Daoy (cell line): ENCODE data around the gene TCERG1L. TPM values are rescaled to one million over a fixed set of nuclear protein-coding genes. Genes with fewer than 3 reads are reported as not detected.

Experiments used
- DNase-seq: peaks from one replicate; pipeline ENCODE4 v3.0.0-alpha.2; 2015; ENCODE audit warnings: low read depth
- total RNA-seq: library from RNA; depleted of rRNA; stranded (reverse); fragments of >200 nt; shearing (Covaris generic); gene quantifications from 2 replicates; pipeline ENCODE4 v1.2.3, GENCODE V29; 2014

TCERG1L gene
- total RNA-seq, 1 experiment from 2014 or later, result not detected

DNA sequence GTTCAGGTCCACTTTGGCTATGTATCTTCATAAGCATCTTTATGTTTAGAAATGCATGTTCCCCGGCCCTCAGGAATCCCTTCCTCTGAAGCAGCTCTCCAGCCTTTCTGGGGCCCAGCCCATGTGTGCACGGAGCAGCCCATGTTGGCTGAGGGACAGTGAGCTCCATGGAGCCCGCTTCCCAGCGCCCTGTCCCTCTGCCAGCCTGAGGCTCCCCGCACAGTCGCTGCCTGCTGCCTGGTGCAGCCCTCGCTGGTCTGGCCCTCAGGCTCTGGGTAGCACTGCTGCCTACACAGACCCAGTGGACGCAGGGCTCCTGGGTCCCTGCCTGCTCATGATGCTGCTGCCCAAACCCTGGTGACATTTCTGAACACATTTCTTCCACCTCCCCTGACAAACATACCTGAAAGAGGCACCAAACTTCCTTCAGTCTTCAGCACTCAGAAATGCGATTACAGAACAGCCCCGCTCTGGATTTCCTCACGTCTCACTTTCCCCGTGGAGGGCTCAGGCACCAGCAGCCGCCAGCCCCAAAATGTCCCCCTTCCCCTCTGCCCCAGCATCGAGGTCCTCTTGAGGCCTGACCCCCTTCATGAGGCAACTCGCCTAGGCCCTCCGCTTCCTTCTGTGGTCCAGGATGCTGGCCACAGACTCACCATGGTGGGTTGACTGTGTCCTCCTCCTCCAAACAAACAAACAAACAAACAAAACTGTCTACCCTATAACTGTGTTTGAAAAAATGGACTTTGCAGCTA, 5.0 kb upstream of the TCERG1L start:
- no peak for DNase-seq

DNA sequence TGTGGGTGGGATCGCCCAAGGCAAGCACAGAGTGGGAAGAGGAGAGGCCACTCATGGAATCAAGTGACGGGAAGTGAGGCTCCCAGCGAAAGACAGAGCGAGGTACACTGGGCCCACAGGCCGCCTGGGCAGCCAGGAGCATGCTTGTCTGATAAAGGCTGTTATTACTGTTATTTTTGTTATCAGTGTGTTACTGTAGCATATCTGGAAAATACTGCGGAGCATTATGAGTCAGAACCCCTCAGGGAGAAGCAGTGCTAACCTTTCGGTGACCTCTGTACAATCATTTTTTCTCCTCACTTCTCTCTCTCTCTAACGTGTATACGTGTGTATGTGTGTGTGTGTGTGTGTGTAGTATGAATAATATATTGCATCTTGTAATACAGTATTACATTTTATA, 3.8 kb upstream of the TCERG1L start:
- peak; percentile 51 for DNase-seq

GRCh38 chr10:131314799-131315198, 3.3 kb upstream of the TCERG1L start:
- DNase-seq, result peak; percentile 35

DNA sequence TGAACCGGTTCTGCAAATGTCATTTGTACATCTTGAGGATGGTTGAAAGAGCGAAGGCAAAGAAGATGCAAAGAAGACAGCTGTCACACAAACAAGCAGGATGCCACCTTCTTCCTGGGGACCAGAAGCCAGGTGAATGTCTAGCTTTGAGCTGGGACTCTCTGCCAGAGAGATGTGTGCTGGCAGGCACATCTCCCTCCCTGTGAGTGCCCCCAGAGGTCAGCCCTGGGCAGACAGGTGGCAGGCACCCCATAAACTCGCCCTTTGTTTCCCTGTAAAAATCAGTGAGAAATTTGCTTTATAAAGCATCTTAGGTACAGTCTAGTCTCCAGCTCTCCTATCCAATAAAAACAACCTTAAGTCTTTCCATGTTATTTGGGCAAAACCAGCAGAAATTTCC, 2.6 kb upstream of the TCERG1L start:
- DNase-seq, result no peak

DNA sequence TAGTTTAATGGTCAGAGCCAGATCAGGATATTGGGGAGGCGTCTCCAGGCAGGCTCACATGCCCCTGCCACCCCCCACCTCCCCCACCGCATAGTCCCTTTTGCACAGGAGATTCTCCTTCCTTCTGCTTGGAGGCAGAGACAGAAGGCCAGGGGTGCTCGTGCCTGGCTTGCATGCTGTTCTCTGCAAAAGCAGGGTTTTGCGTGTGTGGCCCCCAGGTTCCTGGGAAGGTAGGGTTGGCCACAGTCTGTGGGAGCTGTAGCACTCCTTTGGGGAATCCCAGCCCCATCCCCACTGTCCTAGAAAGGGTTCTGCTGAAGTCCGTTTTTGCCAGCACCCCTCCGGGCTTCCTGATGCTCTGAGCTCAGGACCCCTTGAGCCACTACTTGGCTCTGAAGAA, 1.9 kb upstream of the TCERG1L start:
- DNase-seq, result no peak

GRCh38 chr10:131312478-131312836, 936 bp upstream of the TCERG1L start:
- DNase-seq, result peak; percentile 70

- no peak for DNase-seq
These were observed 190 bp downstream of the TCERG1L start for GRCh38 chr10:131311402-131311660.

GRCh38 chr10:131310551-131311401, 745 bp downstream of the TCERG1L start:
- peak; percentile 37 for DNase-seq

GRCh38 chr10:131310142-131310541, 1.4 kb downstream of the TCERG1L start:
- DNase-seq, result no peak

DNA sequence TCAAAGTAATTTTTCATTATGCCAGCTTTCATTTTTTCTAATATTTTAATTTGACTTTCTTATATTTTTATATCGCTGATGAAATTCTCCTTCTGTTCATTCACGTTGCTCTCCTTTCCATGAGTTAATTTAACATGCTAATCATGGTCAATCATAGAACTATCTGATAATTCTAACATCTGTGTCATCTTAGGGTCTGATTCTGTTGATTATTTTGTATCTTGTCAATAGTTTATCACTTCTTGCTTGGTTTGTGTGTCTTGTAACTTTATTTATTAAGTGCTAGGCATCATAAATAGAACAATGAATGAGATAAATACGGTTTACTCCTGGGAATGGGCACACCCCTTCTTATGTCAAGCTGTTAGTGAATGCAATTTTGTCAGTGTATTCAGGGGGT, 11.0 kb downstream of the TCERG1L start:
- no peak for DNase-seq

DNA sequence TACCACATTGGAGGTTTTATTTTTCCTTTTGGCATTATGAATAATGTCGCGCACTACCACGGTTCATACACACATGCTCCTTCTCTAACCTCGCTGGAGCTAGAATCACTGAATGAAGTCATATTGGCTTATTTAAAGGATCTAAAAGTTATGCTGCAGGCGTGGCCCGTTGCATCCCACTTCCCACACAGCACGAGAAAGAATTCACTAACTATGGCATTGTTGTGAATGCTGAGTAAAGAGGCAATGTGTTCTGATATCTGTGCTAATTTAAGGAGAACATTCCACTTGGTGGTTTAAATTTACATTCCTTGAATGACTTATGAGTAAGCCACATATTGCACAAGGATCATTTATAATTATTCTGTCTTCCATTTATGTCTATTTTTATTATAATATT, 20.7 kb downstream of the TCERG1L start:
- DNase-seq, result no peak

- DNase-seq, result no peak
These were observed 22.9 kb downstream of the TCERG1L start for GRCh38 chr10:131288648-131289047.

- peak; percentile 36 for DNase-seq
These were observed 28.6 kb downstream of the TCERG1L start for GRCh38 chr10:131282961-131283360.

DNA sequence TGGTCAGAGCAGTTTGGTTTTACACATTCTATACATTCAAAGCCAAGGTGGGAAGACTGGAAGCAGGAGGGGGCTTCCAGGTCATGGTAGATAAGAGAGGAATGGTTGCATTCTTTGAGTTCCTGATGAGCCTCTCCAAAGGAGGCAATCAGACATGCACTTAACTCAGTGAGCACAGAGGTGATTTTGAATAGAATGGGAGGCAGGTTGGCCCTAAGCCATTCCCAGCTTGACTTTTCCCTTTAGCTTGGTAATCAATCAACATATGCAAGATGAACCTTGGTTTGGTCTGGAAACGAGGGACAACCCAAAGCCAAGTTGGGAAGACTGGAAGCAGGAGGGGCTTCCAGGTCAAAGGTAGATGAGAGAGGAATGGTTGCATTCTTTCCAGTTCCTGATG, 31.4 kb downstream of the TCERG1L start:
- no peak for DNase-seq

DNA sequence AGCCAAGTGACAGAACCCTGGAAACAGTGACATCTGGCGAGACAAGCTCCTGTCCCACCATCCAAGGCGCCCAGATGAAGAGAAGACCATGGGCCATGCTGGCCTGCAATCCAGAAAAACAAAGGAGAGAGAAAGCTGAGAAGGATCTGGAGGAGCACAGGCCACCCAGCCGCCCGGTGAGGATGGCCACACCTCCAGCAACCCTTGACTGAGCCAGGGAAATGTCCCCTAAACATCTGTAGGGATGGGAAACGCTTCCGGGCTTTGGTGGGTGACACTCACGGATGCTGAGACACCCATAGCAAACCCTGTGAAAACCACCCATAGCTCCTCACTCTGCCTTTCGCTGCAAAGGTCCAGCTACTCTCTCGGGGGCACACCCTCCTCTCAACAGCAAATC, 32.0 kb downstream of the TCERG1L start:
- DNase-seq, result no peak

DNA sequence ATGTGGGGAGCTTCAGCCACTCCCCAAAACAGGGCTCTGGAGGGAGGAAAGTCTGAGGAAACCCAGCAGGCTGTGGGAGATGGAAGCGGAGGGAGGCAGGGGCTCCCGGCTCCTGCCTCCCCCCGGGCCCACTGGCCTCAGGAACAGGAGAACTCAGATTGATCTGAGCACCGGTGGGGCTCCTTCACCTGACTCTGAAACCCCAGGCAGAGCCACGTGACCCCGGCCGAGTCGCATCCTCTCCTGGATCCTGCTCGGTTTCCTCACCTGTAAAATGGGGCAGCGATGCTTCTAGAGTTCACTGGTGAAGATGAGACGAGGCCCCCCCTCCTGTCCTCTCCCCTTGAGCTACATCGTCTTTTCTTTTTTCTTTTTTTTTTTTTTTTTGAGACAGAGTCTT, 33.6 kb downstream of the TCERG1L start:
- DNase-seq, result no peak

- no peak for DNase-seq
These were observed 34.2 kb downstream of the TCERG1L start for GRCh38 chr10:131277278-131277677.

DNA sequence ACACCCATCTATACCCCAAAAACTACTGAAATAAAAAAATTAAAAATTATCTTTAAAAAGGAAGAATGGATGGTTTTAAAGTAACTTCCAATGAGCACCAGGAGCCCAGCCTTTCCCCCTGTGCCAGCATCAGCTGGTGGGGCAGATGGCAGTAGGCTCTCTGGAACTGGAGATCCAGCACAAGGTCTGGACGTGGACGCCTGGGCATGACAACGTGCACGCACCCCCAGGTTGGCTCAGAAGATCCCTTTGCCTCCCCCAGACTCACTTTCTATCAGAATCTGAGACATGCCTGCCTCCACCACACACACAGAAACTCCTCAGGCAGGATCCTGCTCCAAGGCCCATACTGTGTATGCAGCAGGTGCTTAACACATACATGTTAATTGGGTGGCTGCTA, 35.8 kb downstream of the TCERG1L start:
- no peak for DNase-seq

- DNase-seq, result no peak
These were observed 36.6 kb downstream of the TCERG1L start for GRCh38 chr10:131274883-131275282.

DNA sequence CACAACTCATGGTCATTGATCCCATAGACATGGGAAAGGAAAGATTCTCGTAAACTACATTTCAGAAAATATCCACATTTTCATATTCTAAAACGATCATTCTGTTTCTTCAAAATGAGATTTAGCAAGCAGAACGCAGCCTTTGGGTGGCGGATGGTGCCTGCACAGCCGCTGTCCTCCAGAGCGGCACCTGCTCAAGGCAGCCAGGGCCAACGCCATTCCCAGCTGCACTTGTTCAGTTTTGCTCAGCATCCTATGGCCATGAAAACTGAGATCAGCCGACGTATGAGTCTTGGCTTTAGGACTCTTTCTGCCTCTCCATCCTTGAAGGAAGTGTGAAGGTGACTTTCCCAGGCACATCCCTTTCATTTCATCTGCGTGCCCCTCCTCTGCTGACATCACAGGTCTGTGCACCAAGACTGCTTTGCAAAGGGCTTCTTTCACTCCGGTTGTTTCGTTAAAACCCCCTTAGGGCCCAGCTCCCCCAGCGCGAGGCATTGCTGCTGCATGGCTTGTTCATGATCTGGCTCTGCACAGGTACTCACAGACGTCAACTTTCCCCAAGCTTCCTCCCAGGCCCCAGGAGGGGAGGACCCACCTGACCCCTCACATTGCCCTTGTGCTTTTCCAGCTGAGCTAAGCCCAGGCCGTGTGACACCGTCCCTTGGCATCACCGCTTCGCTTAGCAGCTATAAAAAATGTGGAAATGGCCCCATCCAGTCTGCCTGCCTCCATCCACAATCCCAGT, 37.2 kb downstream of the TCERG1L start:
- DNase-seq, result no peak

GRCh38 chr10:131273476-131273875, 38.0 kb downstream of the TCERG1L start:
- no peak for DNase-seq

GRCh38 chr10:131272897-131273451, 38.5 kb downstream of the TCERG1L start:
- DNase-seq, result no peak
